K562 (cell line): ENCODE data around the gene CABP4. TPM values are rescaled to one million over a fixed set of nuclear protein-coding genes. Genes with fewer than 3 reads are reported as not detected.

Experiments used
- CC2D1A ChIP-seq: fragments of 450-650 bp; IDR thresholded peaks from 2 replicates; pipeline ENCODE4 v1.6.1; 2017; ENCODE audit warnings: mild to moderate bottlenecking
- KAT8 ChIP-seq: fragments of 450-650 bp; IDR thresholded peaks from 2 replicates; pipeline ENCODE4 v1.6.1; 2016; ENCODE audit warnings: low read depth, mild to moderate bottlenecking
- RFX5 ChIP-seq: IDR thresholded peaks from 2 replicates; pipeline ENCODE4 v1.6.1; 2011; ENCODE audit warnings: low read depth, mild to moderate bottlenecking, improper control_type of control experiment, low read length
- TGIF2 ChIP-seq: sonication (generic); formaldehyde crosslinking; IDR thresholded peaks from 2 replicates; pipeline ENCODE4 v1.8.1; 2022; ENCODE audit warnings: mild to moderate bottlenecking, missing genetic modification reagents, moderate library complexity
- ZC3H11A ChIP-seq: IDR thresholded peaks from 2 replicates; pipeline ENCODE4 v1.6.1; 2012; ENCODE audit warnings: low read depth, low read length, improper control_type of control experiment
- polyA plus RNA-seq, 8 experiments: library from polyadenylated mRNA; depleted of rRNA in 4 of 8; stranded (reverse) in 5 of 8; unstranded in 3 of 8; fragments of >200 nt; fragmentation: Nextera tagmentation in 2 of 8; fragmentation: Illumina TruSeq in 1 of 8; extraction: Ambion mirVana in 2 of 8; extraction: Trizol in 1 of 8; gene quantifications; 2 replicates each; pipeline versions ENCODE4 v1.2.1 to v1.2.3, GENCODE V29; 2011 to 2014; ENCODE audit warnings: inconsistent platforms in 1 of 8, missing spikeins in 1 of 8
- total RNA-seq, 7 experiments: library from RNA; depleted of rRNA in 6 of 7; stranded (reverse); fragments of >200 nt in 6 of 7; fragmentation: Illumina TruSeq in 2 of 7; extraction: Trizol in 2 of 7; gene quantifications; 2 replicates each; pipeline versions ENCODE4 v1.2.1 to v1.2.3, GENCODE V29; 2011 to 2021; ENCODE audit warnings: low replicate concordance in 1 of 7
- TF ChIP-seq, protein P1 (sequence below): fragments of 200-600 bp; sonication (generic); IDR thresholded peaks from one replicate; pipeline ENCODE4 v1.6.1; 2012; ENCODE audit warnings: mild to moderate bottlenecking, low read depth, low read length, inconsistent platforms
- TF ChIP-seq, protein P2 (sequence below), 2 experiments: fragments of 150-350 bp in 1 of 2; IDR thresholded peaks; 2 replicates each; pipeline ENCODE4 v1.6.1; 2012 to 2016; ENCODE audit warnings: low read depth in 2 of 2, low read length in 2 of 2, mild to moderate bottlenecking in 1 of 2, moderate library complexity in 1 of 2

Gene CABP4
- total and polyA plus RNA-seq, 9 of the 15 experiments (the other 6 are each of a cell fraction or from before 2014, with no cell fraction given), result 0.11 TPM; not detected in 8

- TF ChIP-seq, protein P1, sequence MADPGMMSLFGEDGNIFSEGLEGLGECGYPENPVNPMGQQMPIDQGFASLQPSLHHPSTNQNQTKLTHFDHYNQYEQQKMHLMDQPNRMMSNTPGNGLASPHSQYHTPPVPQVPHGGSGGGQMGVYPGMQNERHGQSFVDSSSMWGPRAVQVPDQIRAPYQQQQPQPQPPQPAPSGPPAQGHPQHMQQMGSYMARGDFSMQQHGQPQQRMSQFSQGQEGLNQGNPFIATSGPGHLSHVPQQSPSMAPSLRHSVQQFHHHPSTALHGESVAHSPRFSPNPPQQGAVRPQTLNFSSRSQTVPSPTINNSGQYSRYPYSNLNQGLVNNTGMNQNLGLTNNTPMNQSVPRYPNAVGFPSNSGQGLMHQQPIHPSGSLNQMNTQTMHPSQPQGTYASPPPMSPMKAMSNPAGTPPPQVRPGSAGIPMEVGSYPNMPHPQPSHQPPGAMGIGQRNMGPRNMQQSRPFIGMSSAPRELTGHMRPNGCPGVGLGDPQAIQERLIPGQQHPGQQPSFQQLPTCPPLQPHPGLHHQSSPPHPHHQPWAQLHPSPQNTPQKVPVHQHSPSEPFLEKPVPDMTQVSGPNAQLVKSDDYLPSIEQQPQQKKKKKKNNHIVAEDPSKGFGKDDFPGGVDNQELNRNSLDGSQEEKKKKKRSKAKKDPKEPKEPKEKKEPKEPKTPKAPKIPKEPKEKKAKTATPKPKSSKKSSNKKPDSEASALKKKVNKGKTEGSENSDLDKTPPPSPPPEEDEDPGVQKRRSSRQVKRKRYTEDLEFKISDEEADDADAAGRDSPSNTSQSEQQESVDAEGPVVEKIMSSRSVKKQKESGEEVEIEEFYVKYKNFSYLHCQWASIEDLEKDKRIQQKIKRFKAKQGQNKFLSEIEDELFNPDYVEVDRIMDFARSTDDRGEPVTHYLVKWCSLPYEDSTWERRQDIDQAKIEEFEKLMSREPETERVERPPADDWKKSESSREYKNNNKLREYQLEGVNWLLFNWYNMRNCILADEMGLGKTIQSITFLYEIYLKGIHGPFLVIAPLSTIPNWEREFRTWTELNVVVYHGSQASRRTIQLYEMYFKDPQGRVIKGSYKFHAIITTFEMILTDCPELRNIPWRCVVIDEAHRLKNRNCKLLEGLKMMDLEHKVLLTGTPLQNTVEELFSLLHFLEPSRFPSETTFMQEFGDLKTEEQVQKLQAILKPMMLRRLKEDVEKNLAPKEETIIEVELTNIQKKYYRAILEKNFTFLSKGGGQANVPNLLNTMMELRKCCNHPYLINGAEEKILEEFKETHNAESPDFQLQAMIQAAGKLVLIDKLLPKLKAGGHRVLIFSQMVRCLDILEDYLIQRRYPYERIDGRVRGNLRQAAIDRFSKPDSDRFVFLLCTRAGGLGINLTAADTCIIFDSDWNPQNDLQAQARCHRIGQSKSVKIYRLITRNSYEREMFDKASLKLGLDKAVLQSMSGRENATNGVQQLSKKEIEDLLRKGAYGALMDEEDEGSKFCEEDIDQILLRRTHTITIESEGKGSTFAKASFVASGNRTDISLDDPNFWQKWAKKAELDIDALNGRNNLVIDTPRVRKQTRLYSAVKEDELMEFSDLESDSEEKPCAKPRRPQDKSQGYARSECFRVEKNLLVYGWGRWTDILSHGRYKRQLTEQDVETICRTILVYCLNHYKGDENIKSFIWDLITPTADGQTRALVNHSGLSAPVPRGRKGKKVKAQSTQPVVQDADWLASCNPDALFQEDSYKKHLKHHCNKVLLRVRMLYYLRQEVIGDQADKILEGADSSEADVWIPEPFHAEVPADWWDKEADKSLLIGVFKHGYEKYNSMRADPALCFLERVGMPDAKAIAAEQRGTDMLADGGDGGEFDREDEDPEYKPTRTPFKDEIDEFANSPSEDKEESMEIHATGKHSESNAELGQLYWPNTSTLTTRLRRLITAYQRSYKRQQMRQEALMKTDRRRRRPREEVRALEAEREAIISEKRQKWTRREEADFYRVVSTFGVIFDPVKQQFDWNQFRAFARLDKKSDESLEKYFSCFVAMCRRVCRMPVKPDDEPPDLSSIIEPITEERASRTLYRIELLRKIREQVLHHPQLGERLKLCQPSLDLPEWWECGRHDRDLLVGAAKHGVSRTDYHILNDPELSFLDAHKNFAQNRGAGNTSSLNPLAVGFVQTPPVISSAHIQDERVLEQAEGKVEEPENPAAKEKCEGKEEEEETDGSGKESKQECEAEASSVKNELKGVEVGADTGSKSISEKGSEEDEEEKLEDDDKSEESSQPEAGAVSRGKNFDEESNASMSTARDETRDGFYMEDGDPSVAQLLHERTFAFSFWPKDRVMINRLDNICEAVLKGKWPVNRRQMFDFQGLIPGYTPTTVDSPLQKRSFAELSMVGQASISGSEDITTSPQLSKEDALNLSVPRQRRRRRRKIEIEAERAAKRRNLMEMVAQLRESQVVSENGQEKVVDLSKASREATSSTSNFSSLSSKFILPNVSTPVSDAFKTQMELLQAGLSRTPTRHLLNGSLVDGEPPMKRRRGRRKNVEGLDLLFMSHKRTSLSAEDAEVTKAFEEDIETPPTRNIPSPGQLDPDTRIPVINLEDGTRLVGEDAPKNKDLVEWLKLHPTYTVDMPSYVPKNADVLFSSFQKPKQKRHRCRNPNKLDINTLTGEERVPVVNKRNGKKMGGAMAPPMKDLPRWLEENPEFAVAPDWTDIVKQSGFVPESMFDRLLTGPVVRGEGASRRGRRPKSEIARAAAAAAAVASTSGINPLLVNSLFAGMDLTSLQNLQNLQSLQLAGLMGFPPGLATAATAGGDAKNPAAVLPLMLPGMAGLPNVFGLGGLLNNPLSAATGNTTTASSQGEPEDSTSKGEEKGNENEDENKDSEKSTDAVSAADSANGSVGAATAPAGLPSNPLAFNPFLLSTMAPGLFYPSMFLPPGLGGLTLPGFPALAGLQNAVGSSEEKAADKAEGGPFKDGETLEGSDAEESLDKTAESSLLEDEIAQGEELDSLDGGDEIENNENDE, result no peak
- no peak for TF ChIP-seq ZC3H11A
- TF ChIP-seq KAT8, result no peak
- no peak for TF ChIP-seq RFX5
- no peak for TF ChIP-seq TGIF2 (CRISPR knock-in tag)
- TF ChIP-seq CC2D1A, result no peak
- TF ChIP-seq, protein P2, sequence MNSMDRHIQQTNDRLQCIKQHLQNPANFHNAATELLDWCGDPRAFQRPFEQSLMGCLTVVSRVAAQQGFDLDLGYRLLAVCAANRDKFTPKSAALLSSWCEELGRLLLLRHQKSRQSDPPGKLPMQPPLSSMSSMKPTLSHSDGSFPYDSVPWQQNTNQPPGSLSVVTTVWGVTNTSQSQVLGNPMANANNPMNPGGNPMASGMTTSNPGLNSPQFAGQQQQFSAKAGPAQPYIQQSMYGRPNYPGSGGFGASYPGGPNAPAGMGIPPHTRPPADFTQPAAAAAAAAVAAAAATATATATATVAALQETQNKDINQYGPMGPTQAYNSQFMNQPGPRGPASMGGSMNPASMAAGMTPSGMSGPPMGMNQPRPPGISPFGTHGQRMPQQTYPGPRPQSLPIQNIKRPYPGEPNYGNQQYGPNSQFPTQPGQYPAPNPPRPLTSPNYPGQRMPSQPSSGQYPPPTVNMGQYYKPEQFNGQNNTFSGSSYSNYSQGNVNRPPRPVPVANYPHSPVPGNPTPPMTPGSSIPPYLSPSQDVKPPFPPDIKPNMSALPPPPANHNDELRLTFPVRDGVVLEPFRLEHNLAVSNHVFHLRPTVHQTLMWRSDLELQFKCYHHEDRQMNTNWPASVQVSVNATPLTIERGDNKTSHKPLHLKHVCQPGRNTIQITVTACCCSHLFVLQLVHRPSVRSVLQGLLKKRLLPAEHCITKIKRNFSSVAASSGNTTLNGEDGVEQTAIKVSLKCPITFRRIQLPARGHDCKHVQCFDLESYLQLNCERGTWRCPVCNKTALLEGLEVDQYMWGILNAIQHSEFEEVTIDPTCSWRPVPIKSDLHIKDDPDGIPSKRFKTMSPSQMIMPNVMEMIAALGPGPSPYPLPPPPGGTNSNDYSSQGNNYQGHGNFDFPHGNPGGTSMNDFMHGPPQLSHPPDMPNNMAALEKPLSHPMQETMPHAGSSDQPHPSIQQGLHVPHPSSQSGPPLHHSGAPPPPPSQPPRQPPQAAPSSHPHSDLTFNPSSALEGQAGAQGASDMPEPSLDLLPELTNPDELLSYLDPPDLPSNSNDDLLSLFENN (IDR thresholded peaks at IDR 0.05; ENCODE audit: low read depth in 2 of 2, low read length in 2 of 2), result no peak
Measured at GRCh38 chr11:67422891-67423290, 32.3 kb upstream of the CABP4 start (continued).
